IMR-90 (cell line): ENCODE data around the gene RPS16. TPM values are rescaled to one million over a fixed set of nuclear protein-coding genes. Genes with fewer than 3 reads are reported as not detected.

ENCODE experiments used
- ATAC-seq: fragments of 200-7000 bp; cut with Tn5 transposase; 2 replicates; pipeline ENCODE4 v1.9.1; 2020; ENCODE audit warnings: low read depth, mild to moderate bottlenecking, moderate library complexity
- BruUV-seq: library from RNA; stranded (reverse); fragments of 400-500 nt; replicated peaks from 2 replicates; lab custom pipeline; 2021; lab: Mats Ljungman, UMichigan
- CTCF ChIA-PET: fragments of 300-600 bp; formaldehyde crosslinking; extraction: SDS; loops from one replicate; lab custom pipeline; 2021; ENCODE audit warnings: antibody characterized with exemption; lab: Yijun Ruan, JAX
- POLR2A ChIA-PET: fragments of 300-600 bp; sonication (Branson Sonifier 250); formaldehyde crosslinking; loops from one replicate; lab custom pipeline; 2022; ENCODE audit warnings: antibody characterized with exemption; ENCODE audit not compliant: unreplicated experiment; lab: Charles Lee
- DNase-seq: peaks from one replicate; pipeline ENCODE4 v3.0.0; 2013
- H2AFZ ChIP-seq: replicated peaks from 2 replicates; pipeline ENCODE3; 2013; ENCODE audit warnings: low read length, mild to moderate bottlenecking; ENCODE audit not compliant: poor library complexity
- H2AK5ac ChIP-seq: 2 replicates; pipeline ENCODE4 v1.6.1; 2013; ENCODE audit warnings: low read depth, low read length, inconsistent platforms
- H2AK9ac ChIP-seq: replicated peaks from 2 replicates; pipeline ENCODE3; 2013; ENCODE audit warnings: mild to moderate bottlenecking, low read depth, low read length, moderate library complexity; ENCODE audit not compliant: poor library complexity
- H2BK120ac ChIP-seq: 2 replicates; pipeline ENCODE4 v1.6.1; 2013; ENCODE audit warnings: low read depth, low read length, inconsistent platforms
- H2BK15ac ChIP-seq: 3 replicates; pipeline ENCODE4 v1.6.1; 2013; ENCODE audit warnings: low read depth, low read length, inconsistent platforms
- H2BK20ac ChIP-seq: 2 replicates; pipeline ENCODE4 v1.6.1; 2013; ENCODE audit warnings: low read depth, mild to moderate bottlenecking, inconsistent platforms, low read length, moderate library complexity
- H2BK5ac ChIP-seq: 2 replicates; pipeline ENCODE4 v1.6.1; 2013; ENCODE audit warnings: mild to moderate bottlenecking, low read depth, low read length, inconsistent platforms; ENCODE audit not compliant: poor library complexity, severe bottlenecking
- H3K14ac ChIP-seq: replicated peaks from 2 replicates; pipeline ENCODE4 v1.6.1; 2013; ENCODE audit warnings: low read depth, low read length, inconsistent platforms
- H3K18ac ChIP-seq: 2 replicates; pipeline ENCODE4 v1.6.1; 2013; ENCODE audit warnings: low read depth, low read length, control low read depth
- H3K23ac ChIP-seq: 2 replicates; pipeline ENCODE4 v1.6.1; 2013; ENCODE audit warnings: low read depth, low read length, inconsistent platforms
- H3K27ac ChIP-seq: 2 replicates; pipeline ENCODE4 v1.5.1; 2013; ENCODE audit warnings: mild to moderate bottlenecking, control low read depth, low read length; ENCODE audit not compliant: insufficient read depth
- H3K27me3 ChIP-seq: 2 replicates; pipeline ENCODE4 v1.6.1; 2013; ENCODE audit warnings: low read length; ENCODE audit not compliant: control insufficient read depth, insufficient read depth
- H3K36me3 ChIP-seq: 2 replicates; pipeline ENCODE4 v1.6.1; 2013; ENCODE audit warnings: low read length, mixed read lengths; ENCODE audit not compliant: control insufficient read depth, insufficient read depth
- H3K4ac ChIP-seq: 2 replicates; pipeline ENCODE4 v1.6.1; 2013; ENCODE audit warnings: low read depth, low read length, inconsistent platforms
- H3K4me1 ChIP-seq: 2 replicates; pipeline ENCODE4 v1.6.1; 2013; ENCODE audit warnings: low read length, mixed read lengths; ENCODE audit not compliant: control insufficient read depth, insufficient read depth
- H3K4me2 ChIP-seq: 2 replicates; pipeline ENCODE4 v1.6.1; 2013; ENCODE audit warnings: low read depth, mild to moderate bottlenecking, control low read depth, low read length, moderate library complexity
- H3K4me3 ChIP-seq: 2 replicates; pipeline ENCODE4 v1.5.1; 2013; ENCODE audit warnings: low read depth, mild to moderate bottlenecking, control low read depth, low read length, moderate library complexity; ENCODE audit not compliant: insufficient read depth
- H3K56ac ChIP-seq: 2 replicates; pipeline ENCODE4 v1.6.1; 2013; ENCODE audit warnings: low read length, inconsistent platforms; ENCODE audit not compliant: insufficient read depth; ENCODE audit errors: extremely low read depth
- H3K79me1 ChIP-seq, 2 experiments: 2 replicates each; pipeline ENCODE4 v1.6.1; 2013; ENCODE audit warnings: low read length in 2 of 2, inconsistent platforms in 1 of 2, low read depth in 1 of 2
- H3K9ac ChIP-seq: 2 replicates; pipeline ENCODE4 v1.6.1; 2013; ENCODE audit warnings: low read depth, low read length, control low read depth
- H3K9me1 ChIP-seq: 2 replicates; pipeline ENCODE4 v1.6.1; 2013; ENCODE audit warnings: low read length, inconsistent platforms; ENCODE audit not compliant: insufficient read depth
- H3K9me3 ChIP-seq: 2 replicates; pipeline ENCODE4 v1.6.1; 2013; ENCODE audit warnings: low read length; ENCODE audit not compliant: control insufficient read depth, insufficient read depth
- H4K20me1 ChIP-seq: 2 replicates; pipeline ENCODE4 v1.6.1; 2013; ENCODE audit warnings: low read length, inconsistent platforms; ENCODE audit not compliant: insufficient read depth
- H4K5ac ChIP-seq: 2 replicates; pipeline ENCODE4 v1.6.1; 2013; ENCODE audit warnings: mild to moderate bottlenecking, low read depth, low read length, control low read depth
- H4K8ac ChIP-seq, 2 experiments: 2 replicates each; pipeline ENCODE4 v1.6.1; 2013; ENCODE audit warnings: low read depth in 2 of 2, low read length in 2 of 2, control low read depth in 1 of 2, inconsistent platforms in 1 of 2
- H4K91ac ChIP-seq: 2 replicates; pipeline ENCODE4 v1.6.1; 2013; ENCODE audit warnings: low read depth, low read length, inconsistent platforms; ENCODE audit not compliant: insufficient read depth
- BHLHE40 ChIP-seq: fragments of 150-350 bp; IDR thresholded peaks from 2 replicates; pipeline ENCODE4 v1.6.1; 2016; ENCODE audit warnings: mild to moderate bottlenecking, low read depth, low read length
- CEBPB ChIP-seq: IDR thresholded peaks from 2 replicates; pipeline ENCODE4 v1.6.1; 2012; ENCODE audit warnings: low read depth, low read length, improper control_type of control experiment
- CHD1 ChIP-seq: IDR thresholded peaks from 2 replicates; pipeline ENCODE4 v1.6.1; 2012; ENCODE audit warnings: low read depth, low read length, improper control_type of control experiment
- FOS ChIP-seq: fragments of 150-350 bp; IDR thresholded peaks from 2 replicates; pipeline ENCODE4 v1.6.1; 2016; ENCODE audit warnings: low read depth, low read length
- MAFK ChIP-seq: IDR thresholded peaks from 2 replicates; pipeline ENCODE4 v1.6.1; 2012; ENCODE audit warnings: low read depth, low read length, improper control_type of control experiment
- POLR2A ChIP-seq: IDR thresholded peaks from 2 replicates; pipeline ENCODE4 v1.6.1; 2012; ENCODE audit warnings: mild to moderate bottlenecking, low read depth, low read length
- RCOR1 ChIP-seq: IDR thresholded peaks from 2 replicates; pipeline ENCODE4 v1.6.1; 2012; ENCODE audit warnings: mild to moderate bottlenecking, low read length, improper control_type of control experiment; ENCODE audit not compliant: insufficient replicate concordance
- RFX5 ChIP-seq: IDR thresholded peaks from 2 replicates; pipeline ENCODE4 v1.8.0; 2012; ENCODE audit warnings: low read depth, mild to moderate bottlenecking, low read length, moderate library complexity
- WGBS, 2 experiments: methylation state at CpG; one replicate each; pipeline versions ENCODE4 v1.1.5 to v1.1.7; 2013; ENCODE audit warnings: missing lambda C conversion rate in 2 of 2; ENCODE audit not compliant: insufficient read length in 1 of 2; ENCODE audit errors: extremely low coverage in 2 of 2; 5-methylcytosine and 5-hydroxymethylcytosine counted together
- dilution Hi-C: fragments of 300-500 bp; cut with HindIII; formaldehyde crosslinking; loops from one replicate; pipeline ENCODE4 v1.14.3; 2018; ENCODE audit warnings: low sequenced_read_pairs; ENCODE audit not compliant: unreplicated experiment
- in situ Hi-C: fragments of 300-500 bp; cut with MboI; formaldehyde crosslinking; loops from 3 replicates; pipeline ENCODE4 v1.14.3; 2019; ENCODE audit warnings: low sequenced_read_pairs, inconsistent platforms, mixed read lengths
- intact Hi-C: fragments of 100-400 bp; cut with micrococcal nuclease; formaldehyde crosslinking; loops from 2 replicates; pipeline ENCODE4 v1.10.0; 2022
- polyA plus RNA-seq, 3 experiments: library from polyadenylated mRNA; depleted of rRNA; stranded (reverse); fragments of >200 nt; gene quantifications; 2 replicates each; pipeline ENCODE4 v1.2.3, GENCODE V29; 2012; ENCODE audit warnings: low replicate concordance in 1 of 3
- total RNA-seq: library from RNA; depleted of rRNA; stranded (reverse); fragments of >200 nt; gene quantifications from 2 replicates; pipeline ENCODE4 v1.2.3, GENCODE V29; 2012
- TF ChIP-seq, protein P1 (sequence below): conservative IDR thresholded peaks from 2 replicates; pipeline ENCODE4 v1.5.1; 2012; ENCODE audit warnings: mild to moderate bottlenecking, low read depth, low read length, improper control_type of control experiment

The RPS16 gene
- total and polyA plus RNA-seq, 2 of the 4 experiments (the other 2 are of a cell fraction): 320 to 3,500 TPM

DNA sequence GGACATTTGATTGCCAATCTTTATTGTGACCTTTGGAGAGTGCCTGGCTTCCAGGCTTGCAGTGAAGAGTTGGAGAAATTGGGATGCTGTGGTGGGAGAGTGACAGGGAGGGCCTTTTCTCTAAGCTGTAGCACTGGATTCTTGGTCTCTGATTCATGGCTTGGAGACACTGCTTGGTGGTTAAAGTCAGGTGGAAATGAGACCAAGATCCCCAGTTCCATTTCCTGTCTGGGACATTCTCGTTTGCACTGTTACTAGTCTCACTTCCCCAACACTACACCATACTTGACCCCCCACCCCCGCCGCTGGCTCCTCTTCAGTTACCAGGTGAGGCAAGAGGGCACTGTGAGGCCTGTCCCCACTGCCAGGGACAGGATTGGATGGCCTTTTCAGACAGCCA, 12.5 kb upstream of the RPS16 start:
- Histone ChIP-seq H2BK20ac (no peak overlapping the region), H2BK5ac (peak overlapping the region; percentile 45), H2BK15ac (no peak overlapping the region), H4K91ac (no peak overlapping the region), H4K5ac (no peak overlapping the region), H3K79me1 (peaks cover 22 to 77% of the 10 kb centered on the region in 2 experiments), H3K9me1 (peaks cover 21% of the 10 kb centered on the region), H2BK120ac (no peak overlapping the region), H2AFZ (no peak overlapping the region), H3K23ac (peak overlapping the region; percentile 73; the same call in 1 of the 2 replicates), H3K4me2 (peak overlapping the region; percentile 55; the same call in 1 of the 2 replicates), H3K4me3 (no peak overlapping the region), H3K27ac (no peak overlapping the region), H3K36me3 (peaks cover 27% of the 10 kb centered on the region), H3K9me3 (no peaks in the 10 kb centered on the region), H2AK5ac (no peak overlapping the region), H3K4me1 (peaks cover 5% of the 10 kb centered on the region), H3K4ac (peak overlapping the region; percentile 23; the same call in 1 of the 2 replicates), H3K14ac (no peak overlapping the region), H3K9ac (no peak overlapping the region), H3K56ac (no peak overlapping the region), H4K20me1 (peaks cover 56% of the 10 kb centered on the region), H2AK9ac (peak overlapping the region; percentile 51), H4K8ac (no peak overlapping the region), H3K27me3 (no peaks in the 10 kb centered on the region), H3K18ac (no peak overlapping the region)
- ChIA-PET POLR2A (no interaction called here), CTCF (no interaction called here)
- in situ Hi-C loops (loop anchor here (25.0 kb wide), 1 partner anchor 389 kb away; the partner anchor contains the start of genes DYRK1B and FBL), intact Hi-C loops (loop anchor here (10.0 kb wide), 1 partner anchor 397 kb away; the partner anchor contains the start of gene FBL), dilution Hi-C loops (no loop called here)
- whole genome bisulfite sequencing, 2 experiments: no CpG with 5 or more reads among the region's 3 CpGs
- TF ChIP-seq CEBPB (no peak), CHD1 (no peak), POLR2A (no peak), MAFK (no peak), FOS (no peak), BHLHE40 (no peak), RFX5 (no peak), RCOR1 (no peak)
- TF ChIP-seq, protein P1, sequence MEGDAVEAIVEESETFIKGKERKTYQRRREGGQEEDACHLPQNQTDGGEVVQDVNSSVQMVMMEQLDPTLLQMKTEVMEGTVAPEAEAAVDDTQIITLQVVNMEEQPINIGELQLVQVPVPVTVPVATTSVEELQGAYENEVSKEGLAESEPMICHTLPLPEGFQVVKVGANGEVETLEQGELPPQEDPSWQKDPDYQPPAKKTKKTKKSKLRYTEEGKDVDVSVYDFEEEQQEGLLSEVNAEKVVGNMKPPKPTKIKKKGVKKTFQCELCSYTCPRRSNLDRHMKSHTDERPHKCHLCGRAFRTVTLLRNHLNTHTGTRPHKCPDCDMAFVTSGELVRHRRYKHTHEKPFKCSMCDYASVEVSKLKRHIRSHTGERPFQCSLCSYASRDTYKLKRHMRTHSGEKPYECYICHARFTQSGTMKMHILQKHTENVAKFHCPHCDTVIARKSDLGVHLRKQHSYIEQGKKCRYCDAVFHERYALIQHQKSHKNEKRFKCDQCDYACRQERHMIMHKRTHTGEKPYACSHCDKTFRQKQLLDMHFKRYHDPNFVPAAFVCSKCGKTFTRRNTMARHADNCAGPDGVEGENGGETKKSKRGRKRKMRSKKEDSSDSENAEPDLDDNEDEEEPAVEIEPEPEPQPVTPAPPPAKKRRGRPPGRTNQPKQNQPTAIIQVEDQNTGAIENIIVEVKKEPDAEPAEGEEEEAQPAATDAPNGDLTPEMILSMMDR: no peak
- ATAC-seq: no peak
- peak; percentile 51 for DNase-seq
- BruUV-seq: no TSS peak
